Esophagus squamous epithelium (tissue), 4 donors: ENCODE data around the gene PLXNB2.

ENCODE experiments used
- POLR2A ChIP-seq, 4 donors: fragments of 450-650 bp; IDR thresholded peaks; one replicate each; pipeline ENCODE4 v1.6.1; 2017; ENCODE audit warnings: antibody characterized with exemption in 4 of 4, mild to moderate bottlenecking in 4 of 4, moderate library complexity in 3 of 4
- TF ChIP-seq, protein P1 (sequence below), 6 experiments: fragments of 450-650 bp in 4 of 6; fragments of 200-600 bp in 2 of 6; sonication (generic) in 2 of 6; IDR thresholded peaks; one replicate each; pipeline ENCODE4 v1.5.1; 2016 to 2019; ENCODE audit warnings: antibody characterized with exemption in 6 of 6, mild to moderate bottlenecking in 4 of 6, moderate library complexity in 4 of 6

DNA sequence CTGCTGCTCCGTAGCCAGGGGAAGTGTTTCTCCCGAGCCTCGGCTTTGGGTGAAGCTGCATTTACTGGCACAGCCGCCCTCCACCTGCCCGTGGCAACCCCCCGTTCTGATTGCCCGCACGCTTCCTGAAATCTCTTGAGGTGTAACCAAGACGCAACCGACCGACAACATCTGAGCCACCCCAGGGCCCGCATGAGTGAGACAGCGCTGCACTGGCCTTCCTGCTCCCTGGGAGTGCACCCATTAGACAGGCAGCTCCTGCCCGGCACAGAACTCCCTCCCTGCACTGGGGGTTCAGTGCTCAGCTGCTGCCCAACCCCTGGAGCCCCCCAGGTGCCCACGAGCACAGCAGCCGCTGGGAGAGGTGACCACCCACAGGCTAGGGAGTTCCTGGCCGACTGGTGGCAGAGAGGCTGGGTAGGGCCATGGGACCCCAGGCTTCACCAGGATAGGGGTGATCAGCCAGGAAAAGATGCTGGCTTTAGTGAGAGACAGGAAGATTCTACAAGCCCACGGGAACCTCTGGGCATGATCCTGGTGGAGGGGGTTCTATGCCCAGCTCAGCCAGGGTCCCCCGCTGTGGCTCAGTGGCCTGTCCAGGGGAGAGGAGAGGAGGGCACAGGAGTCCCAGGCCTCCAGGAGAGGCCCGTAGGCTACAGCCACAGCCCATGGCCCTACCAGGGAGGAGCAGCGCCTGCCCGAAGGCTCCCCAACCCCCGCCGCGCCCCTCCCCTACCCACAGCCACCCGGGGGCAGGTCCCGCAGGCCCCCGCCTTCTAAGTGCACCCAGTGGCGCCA lies 14.6 kb downstream of the PLXNB2 start:
- TF ChIP-seq POLR2A (IDR thresholded peaks at IDR 0.05), result no peak
- TF ChIP-seq, protein P1, sequence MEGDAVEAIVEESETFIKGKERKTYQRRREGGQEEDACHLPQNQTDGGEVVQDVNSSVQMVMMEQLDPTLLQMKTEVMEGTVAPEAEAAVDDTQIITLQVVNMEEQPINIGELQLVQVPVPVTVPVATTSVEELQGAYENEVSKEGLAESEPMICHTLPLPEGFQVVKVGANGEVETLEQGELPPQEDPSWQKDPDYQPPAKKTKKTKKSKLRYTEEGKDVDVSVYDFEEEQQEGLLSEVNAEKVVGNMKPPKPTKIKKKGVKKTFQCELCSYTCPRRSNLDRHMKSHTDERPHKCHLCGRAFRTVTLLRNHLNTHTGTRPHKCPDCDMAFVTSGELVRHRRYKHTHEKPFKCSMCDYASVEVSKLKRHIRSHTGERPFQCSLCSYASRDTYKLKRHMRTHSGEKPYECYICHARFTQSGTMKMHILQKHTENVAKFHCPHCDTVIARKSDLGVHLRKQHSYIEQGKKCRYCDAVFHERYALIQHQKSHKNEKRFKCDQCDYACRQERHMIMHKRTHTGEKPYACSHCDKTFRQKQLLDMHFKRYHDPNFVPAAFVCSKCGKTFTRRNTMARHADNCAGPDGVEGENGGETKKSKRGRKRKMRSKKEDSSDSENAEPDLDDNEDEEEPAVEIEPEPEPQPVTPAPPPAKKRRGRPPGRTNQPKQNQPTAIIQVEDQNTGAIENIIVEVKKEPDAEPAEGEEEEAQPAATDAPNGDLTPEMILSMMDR (IDR thresholded peaks at IDR 0.05), result no peak
